SK-N-SH (cell line): ENCODE results near the gene LAMB1.

Source experiments
- GATA2 ChIP-seq: sonication (generic); formaldehyde crosslinking; IDR thresholded peaks from 2 replicates; pipeline ENCODE4 v1.5.0; 2020; ENCODE audit warnings: mild to moderate bottlenecking, missing genetic modification reagents
- POLR2AphosphoS5 ChIP-seq: IDR thresholded peaks from 2 replicates; pipeline ENCODE4 v1.6.1; 2012; ENCODE audit warnings: low read depth, low read length

- no peak for TF ChIP-seq GATA2
- TF ChIP-seq POLR2AphosphoS5, result no peak
Observed at GRCh38 chr7:107946881-107947280, 56.1 kb downstream of the LAMB1 start.
